GM20000 (cell line): ENCODE data around the gene ARHGAP45.

ENCODE experiments used
- DNase-seq: peaks from one replicate; pipeline ENCODE4 v3.0.0; 2012; ENCODE audit warnings: low spot score
- TF ChIP-seq, protein P1 (sequence below): IDR thresholded peaks from 2 replicates; pipeline ENCODE4 v1.5.1; 2012; ENCODE audit warnings: mild to moderate bottlenecking, control low read depth; ENCODE audit errors: extremely low read depth, missing control alignments

ARHGAP45 gene

DNA sequence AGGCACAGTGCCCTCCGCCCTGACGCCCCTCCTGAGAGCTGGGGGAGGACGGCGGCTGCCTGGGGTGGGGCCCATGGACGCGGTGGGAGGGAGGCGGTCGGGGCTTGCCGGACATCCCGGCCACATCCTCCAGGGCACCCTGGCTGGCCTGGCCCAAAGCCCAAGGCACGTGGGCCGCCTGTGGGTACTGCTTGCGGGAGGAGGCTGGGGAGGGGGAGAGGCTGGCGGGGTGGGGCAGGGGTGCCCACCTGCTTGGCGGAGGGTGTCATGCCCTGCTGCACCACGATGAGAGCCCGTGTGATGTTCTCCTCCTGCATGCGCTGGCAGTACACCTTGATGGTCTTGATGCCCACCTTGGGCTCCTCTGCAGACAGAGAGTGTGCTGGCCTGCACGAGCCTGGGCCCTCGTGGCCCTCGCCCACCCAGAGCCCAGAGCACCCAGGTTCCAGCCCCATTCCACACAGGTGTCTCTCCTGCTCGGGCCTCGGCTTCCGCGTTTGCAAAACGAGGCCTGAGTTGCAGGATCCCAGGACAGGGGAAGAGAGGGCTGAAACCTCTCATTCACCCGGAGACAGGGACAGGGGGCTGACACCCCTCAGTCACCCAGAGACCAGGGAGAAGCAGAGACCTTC lies 24.7 kb downstream of the ARHGAP45 start:
- TF ChIP-seq, protein P1, sequence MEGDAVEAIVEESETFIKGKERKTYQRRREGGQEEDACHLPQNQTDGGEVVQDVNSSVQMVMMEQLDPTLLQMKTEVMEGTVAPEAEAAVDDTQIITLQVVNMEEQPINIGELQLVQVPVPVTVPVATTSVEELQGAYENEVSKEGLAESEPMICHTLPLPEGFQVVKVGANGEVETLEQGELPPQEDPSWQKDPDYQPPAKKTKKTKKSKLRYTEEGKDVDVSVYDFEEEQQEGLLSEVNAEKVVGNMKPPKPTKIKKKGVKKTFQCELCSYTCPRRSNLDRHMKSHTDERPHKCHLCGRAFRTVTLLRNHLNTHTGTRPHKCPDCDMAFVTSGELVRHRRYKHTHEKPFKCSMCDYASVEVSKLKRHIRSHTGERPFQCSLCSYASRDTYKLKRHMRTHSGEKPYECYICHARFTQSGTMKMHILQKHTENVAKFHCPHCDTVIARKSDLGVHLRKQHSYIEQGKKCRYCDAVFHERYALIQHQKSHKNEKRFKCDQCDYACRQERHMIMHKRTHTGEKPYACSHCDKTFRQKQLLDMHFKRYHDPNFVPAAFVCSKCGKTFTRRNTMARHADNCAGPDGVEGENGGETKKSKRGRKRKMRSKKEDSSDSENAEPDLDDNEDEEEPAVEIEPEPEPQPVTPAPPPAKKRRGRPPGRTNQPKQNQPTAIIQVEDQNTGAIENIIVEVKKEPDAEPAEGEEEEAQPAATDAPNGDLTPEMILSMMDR = no peak
- no peak for DNase-seq

DNA sequence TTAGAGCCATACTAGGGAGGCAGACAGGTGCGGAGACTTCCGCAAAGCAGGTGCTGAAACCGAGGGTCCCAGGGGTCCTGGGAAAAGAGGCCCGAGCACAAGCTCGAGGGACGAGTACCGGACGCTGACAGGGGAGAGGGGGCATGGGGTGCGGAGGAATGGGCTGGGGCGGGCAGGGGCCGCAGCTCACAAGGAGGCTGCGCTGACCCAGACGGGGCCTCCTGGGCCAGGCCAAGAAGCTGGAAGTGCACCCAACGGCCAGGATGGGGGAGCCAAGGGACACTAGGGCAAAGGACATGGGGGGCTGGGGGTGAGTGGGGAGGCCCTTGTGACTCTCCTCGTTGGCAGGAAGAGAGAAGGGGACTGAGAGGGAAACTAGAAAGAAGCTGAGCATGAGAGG lies 26.4 kb downstream of the ARHGAP45 start:
- DNase-seq = no peak
- TF ChIP-seq, protein P1 = no peak

DNA sequence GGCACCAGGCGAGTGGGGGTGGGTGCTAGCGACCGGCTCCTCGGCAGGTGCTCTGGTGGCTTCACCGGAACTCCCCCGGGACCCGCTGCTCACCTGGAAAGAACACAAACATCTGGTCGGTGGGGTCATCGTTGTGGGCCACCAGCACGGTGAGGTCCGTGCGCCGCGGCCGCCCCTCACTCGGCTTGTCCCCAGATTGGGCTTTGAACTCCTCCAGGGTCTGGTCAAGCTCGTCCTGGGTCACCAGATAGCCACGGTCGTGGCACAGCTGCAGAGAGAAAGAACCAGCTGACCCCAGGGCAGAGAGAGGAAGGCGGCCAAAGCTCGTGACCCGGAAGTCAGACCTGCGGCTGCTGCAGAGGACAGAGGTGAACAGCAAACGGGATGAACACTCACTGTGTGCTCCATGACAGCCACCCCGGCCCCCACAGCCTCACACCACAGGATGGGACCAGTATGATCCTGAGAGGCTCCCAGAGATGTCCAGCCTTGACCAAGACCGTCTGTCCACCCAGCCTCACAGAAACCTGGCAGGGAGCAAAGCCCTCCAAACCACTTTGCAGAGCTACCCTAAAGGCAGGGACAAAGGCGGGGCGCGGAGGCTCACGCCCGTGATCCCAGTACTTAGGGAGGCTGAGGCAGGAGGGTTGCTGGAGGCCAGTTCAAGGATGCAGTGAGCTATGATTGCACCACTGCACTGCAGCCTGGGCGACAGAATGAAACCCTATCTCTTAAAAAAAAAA lies 27.0 kb downstream of the ARHGAP45 start:
- no peak for DNase-seq
- TF ChIP-seq, protein P1 = no peak

DNA sequence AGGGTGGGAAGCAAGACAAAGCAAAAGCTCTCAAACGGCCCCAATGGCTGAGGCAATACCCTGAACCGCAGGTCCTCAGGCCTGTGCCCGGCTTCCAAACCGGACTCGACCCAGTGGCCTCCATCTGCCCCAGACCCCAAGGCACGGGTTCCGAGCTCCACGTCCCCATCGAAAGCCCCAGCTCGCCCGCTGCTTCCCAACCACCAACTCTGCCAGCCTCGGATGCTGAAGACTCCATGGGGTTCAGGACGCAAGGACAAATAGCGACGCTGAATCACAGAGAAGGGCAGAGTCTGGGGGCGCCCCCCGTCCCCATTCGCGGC lies 27.6 kb downstream of the ARHGAP45 start:
- no peak for DNase-seq
- TF ChIP-seq, protein P1 = no peak

DNA sequence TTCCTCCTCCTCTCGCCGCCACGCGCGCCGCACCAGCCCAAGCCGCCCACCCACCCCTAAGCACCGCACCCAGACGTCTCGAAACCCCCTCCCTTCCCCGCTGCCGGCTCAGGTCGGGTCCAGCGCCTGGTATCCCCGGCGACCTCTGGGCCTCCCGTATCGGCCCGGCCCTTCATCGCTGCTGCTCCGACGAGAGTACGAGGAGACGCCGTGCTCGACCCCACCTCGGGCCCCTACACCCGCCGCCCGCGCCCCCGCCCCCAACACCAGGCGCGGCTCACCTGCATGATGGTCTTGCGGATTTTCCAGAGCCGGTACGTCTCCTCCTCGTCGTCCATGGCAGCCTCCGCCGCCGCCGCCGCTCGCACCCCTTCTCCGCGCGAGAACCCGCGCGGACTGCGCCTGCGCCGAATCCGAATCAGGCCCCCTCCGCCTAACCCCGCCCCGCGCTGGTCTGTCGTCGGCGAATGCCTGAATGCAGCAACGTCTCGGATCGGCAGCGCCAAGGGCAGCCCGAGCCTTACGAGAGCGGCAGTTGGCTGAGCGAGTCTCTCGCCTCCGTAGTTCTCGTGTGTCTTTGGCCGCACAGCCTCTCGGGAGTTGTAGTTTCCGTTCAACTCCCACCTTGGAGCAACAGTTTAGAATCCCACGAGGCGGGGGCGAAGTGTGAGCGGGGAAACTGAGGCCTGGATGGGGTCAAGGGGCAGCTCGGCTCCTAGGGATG lies 28.2 kb downstream of the ARHGAP45 start, which contains the start of gene POLR2E:
POLR2E (minus strand) TSS at position 398 of the 724 bp plus-strand sequence; CDS start at position 338, 60 bp downstream.
- DNase-seq = peak; percentile 98
- TF ChIP-seq, protein P1 = no peak

DNA sequence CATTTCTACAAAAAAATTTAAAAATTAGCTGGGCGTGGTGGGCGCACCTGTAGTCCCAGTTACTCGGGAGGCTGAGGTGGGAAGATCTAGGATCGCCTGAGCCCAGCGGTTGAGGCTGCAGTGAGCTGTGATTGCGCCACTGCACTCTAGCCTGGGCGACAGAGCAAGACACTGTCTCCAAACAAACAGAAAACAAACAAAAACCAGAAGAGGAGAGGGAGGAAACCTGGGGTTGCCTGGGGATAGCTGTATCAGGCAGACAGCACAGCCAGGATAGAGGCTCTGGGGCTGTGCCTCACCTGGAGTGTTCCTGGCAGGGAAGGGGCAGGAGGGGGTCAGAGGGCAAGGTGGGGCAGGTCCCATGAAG lies 30.8 kb downstream of the ARHGAP45 start:
- TF ChIP-seq, protein P1 = no peak

More for the DNA sequence above, 30.8 kb downstream of the ARHGAP45 start:
- DNase-seq = no peak
